GM12878 (cell line): ENCODE results near the gene VTA1. TPM values are rescaled to one million over a fixed set of nuclear protein-coding genes. Genes with fewer than 3 reads are reported as not detected.

Source experiments
- ATAC-seq: fragments of 200-7000 bp; cut with Tn5 transposase; 3 replicates; pipeline ENCODE4 v1.9.1; 2020; ENCODE audit warnings: mild to moderate bottlenecking, moderate library complexity
- BruUV-seq: library from RNA; stranded (reverse); fragments of 400-500 nt; replicated peaks from 2 replicates; lab custom pipeline; 2021; lab: Mats Ljungman, UMichigan
- CTCF ChIA-PET: fragments of 300-600 bp; sonication (Branson Sonifier 250); formaldehyde crosslinking; extraction: SDS; loops from one replicate; lab custom pipeline; 2021; ENCODE audit warnings: inconsistent platforms; lab: Yijun Ruan, JAX
- POLR2A ChIA-PET: fragments of 350-600 bp; formaldehyde crosslinking; extraction: SDS; loops from one replicate; lab custom pipeline; 2021; ENCODE audit warnings: inconsistent platforms; lab: Charles Lee
- RAD21 ChIA-PET: fragments of 300-600 bp; sonication (Branson Sonifier 250); formaldehyde crosslinking; loops from one replicate; lab custom pipeline; 2023; ENCODE audit warnings: antibody characterized with exemption; ENCODE audit not compliant: unreplicated experiment; lab: Charles Lee
- SMC1A ChIA-PET: fragments of 300-600 bp; sonication (Branson Sonifier 250); formaldehyde crosslinking; loops from one replicate; lab custom pipeline; 2023; ENCODE audit not compliant: unreplicated experiment, uncharacterized antibody; lab: Charles Lee
- DNase-seq: peaks from one replicate; pipeline ENCODE4 v3.0.0-alpha.2; 2011; ENCODE audit warnings: low read depth, low spot score
- FAIRE-seq: peaks from 3 replicates; lab custom pipeline; 2011; peaks lifted over from hg19 to GRCh38; lab: Jason Lieb, UNC
- H2AFZ ChIP-seq: 2 replicates; pipeline ENCODE4 v1.6.0; 2011; ENCODE audit warnings: low read depth, low read length, control low read depth; ENCODE audit not compliant: control insufficient read depth
- H3K27ac ChIP-seq: 2 replicates; pipeline ENCODE4 v1.5.1; 2011; ENCODE audit warnings: control low read depth; ENCODE audit not compliant: control insufficient read depth, insufficient read depth
- H3K27me3 ChIP-seq, 2 experiments: replicated peaks in 1 of 2; 2 replicates each; pipeline versions ENCODE4 v1.6.0 to v1.6.1; 2011; ENCODE audit warnings: low read length in 1 of 2; ENCODE audit not compliant: control insufficient read depth in 2 of 2, insufficient read depth in 2 of 2
- H3K36me3 ChIP-seq, 2 experiments: 2 replicates each; pipeline ENCODE4 v1.5.1; 2011; ENCODE audit warnings: low read length in 1 of 2; ENCODE audit not compliant: control insufficient read depth in 2 of 2, insufficient read depth in 2 of 2
- H3K4me1 ChIP-seq: 2 replicates; pipeline ENCODE4 v1.6.1; 2011; ENCODE audit warnings: mild to moderate bottlenecking, low read length, moderate library complexity, mixed read lengths; ENCODE audit not compliant: control insufficient read depth, insufficient read depth
- H3K4me2 ChIP-seq: 2 replicates; pipeline ENCODE4 v1.6.0; 2011; ENCODE audit warnings: control low read depth; ENCODE audit not compliant: control insufficient read depth, insufficient read depth
- H3K4me3 ChIP-seq: fragments of 200-600 bp; sonication (generic); 2 replicates; pipeline ENCODE4 v1.5.1; 2016
- H3K79me2 ChIP-seq: 2 replicates; pipeline ENCODE4 v1.6.0; 2011; ENCODE audit warnings: low read length; ENCODE audit not compliant: control insufficient read depth, insufficient read depth
- H3K9ac ChIP-seq: 2 replicates; pipeline ENCODE4 v1.8.0; 2011; ENCODE audit warnings: low read length, control low read depth, mixed read lengths; ENCODE audit not compliant: control insufficient read depth, insufficient read depth
- H3K9me3 ChIP-seq: replicated peaks from 3 replicates; pipeline ENCODE4 v1.5.1; 2011; ENCODE audit warnings: mild to moderate bottlenecking, low read length; ENCODE audit not compliant: control insufficient read depth, insufficient read depth
- H4K20me1 ChIP-seq: 2 replicates; pipeline ENCODE4 v1.6.0; 2011; ENCODE audit not compliant: control insufficient read depth, insufficient read depth
- BHLHE40 ChIP-seq, 2 experiments: fragments of 450-650 bp in 1 of 2; IDR thresholded peaks; 2 replicates each; pipeline ENCODE4 v1.6.1; 2011 to 2017; ENCODE audit warnings: low read depth in 2 of 2, borderline replicate concordance in 1 of 2, improper control_type of control experiment in 1 of 2, low read length in 1 of 2, mild to moderate bottlenecking in 1 of 2
- CBX5 ChIP-seq: sonication (generic); IDR thresholded peaks from 2 replicates; pipeline ENCODE4 v1.6.1; 2016; ENCODE audit warnings: low read depth, moderate library complexity, mild to moderate bottlenecking, inconsistent platforms
- CUX1 ChIP-seq: IDR thresholded peaks from 2 replicates; pipeline ENCODE4 v1.6.1; 2012; ENCODE audit warnings: improper control_type of control experiment, low read depth, low read length; ENCODE audit not compliant: insufficient replicate concordance
- HDAC6 ChIP-seq: fragments of 200-600 bp; sonication (generic); IDR thresholded peaks from one replicate; pipeline ENCODE4 v1.8.0; 2017; ENCODE audit warnings: antibody characterized with exemption; ENCODE audit not compliant: unreplicated experiment
- POLR2A ChIP-seq: IDR thresholded peaks from 2 replicates; pipeline ENCODE4 v1.6.1; 2011; ENCODE audit warnings: low read depth, mild to moderate bottlenecking, low read length
- RELA ChIP-seq: fragments of 450-650 bp; IDR thresholded peaks from 2 replicates; pipeline ENCODE4 v1.8.0; 2014; ENCODE audit warnings: borderline replicate concordance; ENCODE audit not compliant: partially characterized antibody
- YBX1 ChIP-seq: fragments of 450-650 bp; IDR thresholded peaks from 2 replicates; pipeline ENCODE4 v1.6.1; 2016; ENCODE audit warnings: antibody characterized with exemption
- ZNF24 ChIP-seq: fragments of 450-650 bp; IDR thresholded peaks from 2 replicates; pipeline ENCODE4 v1.6.1; 2017; ENCODE audit warnings: antibody characterized with exemption, mild to moderate bottlenecking
- ZNF622 ChIP-seq: fragments of 450-650 bp; IDR thresholded peaks from 2 replicates; pipeline ENCODE4 v1.6.1; 2017; ENCODE audit warnings: mild to moderate bottlenecking, inconsistent platforms
- WGBS: methylation state at CpG from one replicate; pipeline ENCODE4 v1.1.6; 2016; ENCODE audit warnings: low lambda C conversion rate; ENCODE audit not compliant: insufficient replicate concordance, insufficient coverage; ENCODE audit errors: missing lambda C conversion rate; 5-methylcytosine and 5-hydroxymethylcytosine counted together
- in situ Hi-C: fragments of 300-500 bp; cut with MboI; formaldehyde crosslinking; loops from 9 replicates; pipeline ENCODE4 v1.14.3; 2018; ENCODE audit warnings: mixed read lengths
- intact Hi-C: fragments of 100-400 bp; cut with micrococcal nuclease; formaldehyde crosslinking; loops from one replicate; pipeline ENCODE4 v1.14.2; 2022; ENCODE audit not compliant: unreplicated experiment
- polyA plus RNA-seq, 11 experiments: library from polyadenylated mRNA; depleted of rRNA in 4 of 11; unstranded in 6 of 11; stranded (reverse) in 5 of 11; fragments of >200 nt; fragmentation: Nextera tagmentation in 4 of 11; fragmentation: Illumina TruSeq in 1 of 11; extraction: Ambion mirVana in 4 of 11; extraction: Trizol in 1 of 11; gene quantifications; 1 replicate in 1 of 11; 2 replicates in 10 of 11; pipeline versions ENCODE4 v1.2.1 to v1.2.3, GENCODE V29; 2011 to 2016; ENCODE audit warnings: inconsistent platforms in 2 of 11, missing spikeins in 2 of 11, low read depth in 1 of 11
- total RNA-seq, 4 experiments: library from RNA; depleted of rRNA in 3 of 4; stranded (reverse); fragments of >200 nt in 3 of 4; fragmentation: Illumina TruSeq in 1 of 4; extraction: Trizol in 1 of 4; gene quantifications; 2 replicates each; pipeline versions ENCODE4 v1.2.1 to v1.2.3, GENCODE V29; 2013 to 2021

The VTA1 gene
- total and polyA plus RNA-seq, 10 of the 15 experiments (the other 5 are each of a cell fraction or from before 2014, with no cell fraction given): 48.3 to 126 (median 90.7) TPM

GRCh38 chr6:142210606-142211005 is 63.5 kb downstream of the VTA1 start (continued):
- TF ChIP-seq CUX1 (no peak), YBX1 (no peak), BHLHE40 (IDR thresholded peaks at IDR 0.05; ENCODE audit: borderline replicate concordance in 1 of 2, low read depth in 2 of 2, low read length in 1 of 2) (no peak), POLR2A (no peak), ZNF622 (no peak), RELA (no peak), HDAC6 (no peak)

- Histone ChIP-seq H3K4me2 (no peak overlapping the region), H4K20me1 (no peaks in the 10 kb centered on the region), H2AFZ (no peak overlapping the region), H3K36me3 (peaks cover 1 to 12% of the 10 kb centered on the region in 2 experiments; a peak in 3 of 4 replicates), H3K9ac (no peak overlapping the region), H3K4me3 (no peak overlapping the region), H3K4me1 (no peaks in the 10 kb centered on the region), H3K27ac (no peak overlapping the region), H3K9me3 (peaks cover 5% of the 10 kb centered on the region; the same call in 2 of the 3 replicates), H3K27me3 (no peaks in the 10 kb centered on the region), H3K79me2 (no peaks in the 10 kb centered on the region)
- no peak for ATAC-seq
- no peak for DNase-seq
- ChIA-PET RAD21 (no interaction called here), POLR2A (no interaction called here), CTCF (no interaction called here), SMC1A (no interaction called here)
- intact Hi-C loops: no loop called here
- BruUV-seq: no TSS peak
- no peak for TF ChIP-seq ZNF24
- peak; percentile 65; the same call in 1 of the 2 replicates for TF ChIP-seq CBX5
- no peak for FAIRE-seq
- in situ Hi-C loops: no loop called here
- WGBS: 95% methylated on average over 1 of the region's 1 CpG
Observed at GRCh38 chr6:142213402-142213801, 66.3 kb downstream of the VTA1 start.
